NT2/D1 (cell line): ENCODE results near the gene TRIM68.
A peak's percentile ranks its signal among the peaks of the same experiment; 100 is the strongest.

Source experiments
- DNase-seq: peaks from one replicate; pipeline ENCODE4 v3.0.0-alpha.2; 2011; ENCODE audit warnings: low read depth, low spot score
- H3K27me3 ChIP-seq: 2 replicates; pipeline ENCODE4 v1.6.0; 2011; ENCODE audit warnings: mild to moderate bottlenecking; ENCODE audit not compliant: insufficient read length, insufficient read depth
- H3K36me3 ChIP-seq: 2 replicates; pipeline ENCODE4 v1.6.1; 2011; ENCODE audit warnings: mild to moderate bottlenecking, low read length, mixed read lengths; ENCODE audit not compliant: insufficient read depth, insufficient read length
- H3K4me1 ChIP-seq: 2 replicates; pipeline ENCODE4 v1.5.1; 2011; ENCODE audit not compliant: insufficient read depth, insufficient read length
- H3K4me3 ChIP-seq: 2 replicates; pipeline ENCODE4 v1.5.1; 2011; ENCODE audit warnings: low read depth; ENCODE audit not compliant: insufficient read length
- H3K9ac ChIP-seq: 2 replicates; pipeline ENCODE4 v1.6.0; 2011; ENCODE audit warnings: low read depth; ENCODE audit not compliant: insufficient read length
- H3K9me3 ChIP-seq: 2 replicates; pipeline ENCODE4 v1.5.1; 2011; ENCODE audit warnings: mild to moderate bottlenecking, low read length; ENCODE audit not compliant: insufficient read depth
- SUZ12 ChIP-seq: IDR thresholded peaks from 2 replicates; pipeline ENCODE4 v1.6.1; 2011; ENCODE audit not compliant: insufficient read length, insufficient read depth; ENCODE audit errors: extremely low read depth
- YY1 ChIP-seq: IDR thresholded peaks from 2 replicates; pipeline ENCODE4 v1.6.1; 2011; ENCODE audit not compliant: insufficient read length, insufficient read depth
- ZNF274 ChIP-seq: IDR thresholded peaks from 2 replicates; pipeline ENCODE4 v1.6.1; 2011; ENCODE audit warnings: mild to moderate bottlenecking, low read depth, low read length

TRIM68 gene, protein sequence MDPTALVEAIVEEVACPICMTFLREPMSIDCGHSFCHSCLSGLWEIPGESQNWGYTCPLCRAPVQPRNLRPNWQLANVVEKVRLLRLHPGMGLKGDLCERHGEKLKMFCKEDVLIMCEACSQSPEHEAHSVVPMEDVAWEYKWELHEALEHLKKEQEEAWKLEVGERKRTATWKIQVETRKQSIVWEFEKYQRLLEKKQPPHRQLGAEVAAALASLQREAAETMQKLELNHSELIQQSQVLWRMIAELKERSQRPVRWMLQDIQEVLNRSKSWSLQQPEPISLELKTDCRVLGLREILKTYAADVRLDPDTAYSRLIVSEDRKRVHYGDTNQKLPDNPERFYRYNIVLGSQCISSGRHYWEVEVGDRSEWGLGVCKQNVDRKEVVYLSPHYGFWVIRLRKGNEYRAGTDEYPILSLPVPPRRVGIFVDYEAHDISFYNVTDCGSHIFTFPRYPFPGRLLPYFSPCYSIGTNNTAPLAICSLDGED

GRCh38 chr11:4607781-4608666, at the start of gene TRIM68:
TSS of gene TRIM68 (minus strand) at chr11:4608231. CDS start at chr11:4605504, 2,727 bp downstream.
- DNase-seq, result peak; percentile 95
- Histone ChIP-seq H3K4me1 (no peaks in the 10 kb centered on the region), H3K9me3 (0 out of 2 replicates have a peak, but pooled peaks cover 6% of the 10 kb centered on the region), H3K9ac (peak within 1 kb of the TSS; percentile 84), H3K4me3 (peak within 1 kb of the TSS; percentile 68), H3K27me3 (no peaks in the 10 kb centered on the region), H3K36me3 (peaks cover 20% of the 10 kb centered on the region)
- TF ChIP-seq SUZ12 (no peak), ZNF274 (no peak), YY1 (no peak)

DNA sequence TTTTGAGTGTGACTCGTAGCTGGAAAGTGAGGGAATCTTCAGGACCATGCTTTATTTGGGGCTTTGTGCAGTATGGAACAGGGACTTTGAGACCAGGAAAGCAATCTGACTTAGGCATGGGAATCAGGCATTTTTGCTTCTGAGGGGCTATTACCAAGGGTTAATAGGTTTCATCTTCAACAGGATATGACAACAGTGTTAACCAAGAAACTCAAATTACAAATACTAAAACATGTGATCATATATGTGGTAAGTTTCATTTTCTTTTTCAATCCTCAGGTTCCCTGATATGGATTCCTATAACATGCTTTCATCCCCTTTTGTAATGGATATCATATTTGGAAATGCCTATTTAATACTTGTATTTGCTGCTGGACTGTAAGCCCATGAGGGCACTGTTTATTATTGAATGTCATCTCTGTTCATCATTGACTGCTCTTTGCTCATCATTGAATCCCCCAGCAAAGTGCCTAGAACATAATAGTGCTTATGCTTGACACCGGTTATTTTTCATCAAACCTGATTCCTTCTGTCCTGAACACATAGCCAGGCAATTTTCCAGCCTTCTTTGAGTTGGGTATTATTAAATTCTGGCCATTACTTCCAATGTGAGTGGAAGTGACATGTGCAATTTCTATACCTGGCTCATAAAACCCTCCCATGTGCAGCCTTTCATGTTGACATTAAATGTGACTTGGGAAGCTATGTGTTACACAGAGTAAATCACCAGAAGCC, 46.8 kb upstream of the TRIM68 start:
- no peak overlapping the region for H3K9ac ChIP-seq
- TF ChIP-seq SUZ12, result no peak
- TF ChIP-seq YY1, result no peak
- no peak for TF ChIP-seq ZNF274
- H3K27me3 ChIP-seq, result no peaks in the 10 kb centered on the region
- no peak overlapping the region for H3K4me3 ChIP-seq
- no peaks in the 10 kb centered on the region for H3K9me3 ChIP-seq
- no peaks in the 10 kb centered on the region for H3K36me3 ChIP-seq
- no peaks in the 10 kb centered on the region for H3K4me1 ChIP-seq
- DNase-seq, result no peak

DNA sequence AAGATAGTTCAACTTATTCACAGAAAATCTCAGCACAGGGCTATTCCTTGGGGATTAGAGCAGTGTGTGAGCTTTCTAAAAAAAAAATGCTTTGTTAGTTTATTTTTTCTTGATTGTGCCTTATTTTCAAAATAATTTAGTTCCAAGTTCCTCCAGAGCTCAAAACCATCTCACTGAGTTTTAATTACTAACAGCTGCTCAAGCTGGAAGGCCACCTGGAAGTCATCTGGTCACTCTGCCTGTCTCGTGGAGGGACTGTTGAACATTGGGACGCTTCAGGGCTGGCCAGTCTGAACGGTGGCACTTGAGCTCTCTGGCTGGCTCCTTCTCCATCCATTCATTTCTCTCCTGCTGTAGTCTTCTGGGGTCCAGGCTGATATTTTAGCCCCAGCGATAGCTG, 39.7 kb upstream of the TRIM68 start:
- no peak for TF ChIP-seq SUZ12
- TF ChIP-seq YY1, result no peak
- TF ChIP-seq ZNF274, result no peak

GRCh38 chr11:4645974-4646373, 37.9 kb upstream of the TRIM68 start:
- no peaks in the 10 kb centered on the region for H3K9me3 ChIP-seq
- no peak overlapping the region for H3K4me3 ChIP-seq
- H3K4me1 ChIP-seq, result no peaks in the 10 kb centered on the region
- H3K36me3 ChIP-seq, result no peaks in the 10 kb centered on the region
- no peak for TF ChIP-seq ZNF274
- TF ChIP-seq YY1, result no peak
- TF ChIP-seq SUZ12, result no peak
- H3K27me3 ChIP-seq, result no peaks in the 10 kb centered on the region
- no peak overlapping the region for H3K9ac ChIP-seq
- DNase-seq, result no peak

More for the DNA sequence above, 39.7 kb upstream of the TRIM68 start:
- Histone ChIP-seq H3K9ac (no peak overlapping the region), H3K4me1 (no peaks in the 10 kb centered on the region), H3K4me3 (no peak overlapping the region), H3K36me3 (no peaks in the 10 kb centered on the region), H3K9me3 (no peaks in the 10 kb centered on the region), H3K27me3 (no peaks in the 10 kb centered on the region)
- DNase-seq, result no peak

DNA sequence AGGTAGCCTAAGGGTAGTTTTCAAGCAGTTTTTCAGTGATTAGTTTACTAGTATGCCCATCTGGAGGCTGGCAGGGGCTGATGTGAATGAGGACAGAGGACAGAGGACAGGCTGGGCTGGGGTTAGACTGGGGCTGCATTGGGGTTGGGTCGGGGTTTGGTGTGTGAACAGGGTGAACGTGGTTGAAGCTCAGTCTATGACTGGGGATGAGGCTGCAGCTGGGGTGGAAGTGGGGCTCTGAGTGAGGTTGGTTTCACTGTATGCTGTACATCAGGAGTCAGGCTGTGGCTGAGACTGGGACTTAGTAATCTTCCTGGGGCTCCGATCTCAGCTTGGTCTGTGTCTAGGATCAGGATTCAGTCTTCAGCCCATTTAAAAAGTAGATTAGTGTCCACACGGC, 36.2 kb upstream of the TRIM68 start:
- Histone ChIP-seq H3K9ac (no peak overlapping the region), H3K4me1 (no peaks in the 10 kb centered on the region), H3K4me3 (no peak overlapping the region), H3K36me3 (no peaks in the 10 kb centered on the region), H3K9me3 (no peaks in the 10 kb centered on the region), H3K27me3 (no peaks in the 10 kb centered on the region)
- no peak for TF ChIP-seq SUZ12
- TF ChIP-seq ZNF274, result no peak
- TF ChIP-seq YY1, result no peak
- no peak for DNase-seq

- TF ChIP-seq ZNF274 (no peak), SUZ12 (no peak), YY1 (no peak)
- Histone ChIP-seq H3K4me1 (no peaks in the 10 kb centered on the region), H3K4me3 (no peak within 1 kb of the TSS), H3K36me3 (no peaks in the 10 kb centered on the region), H3K9ac (no peak within 1 kb of the TSS), H3K27me3 (no peaks in the 10 kb centered on the region), H3K9me3 (no peaks in the 10 kb centered on the region)
- DNase-seq, result no peak
Observed at GRCh38 chr11:4643682-4644081, 35.7 kb upstream of the TRIM68 start, which contains the start of gene OR51E1. TSS of gene OR51E1 (plus strand) at chr11:4643982. CDS start at chr11:4652527, 8,545 bp downstream.
